ENCODE data around the gene IMPA2.

- 0 out of 2 replicates have a peak, but pooled peaks have one; percentile 30 for TF ChIP-seq CTCF (tag by site-specific recombination; IDR thresholded peaks at IDR 0.05)
- no peak for TF ChIP-seq YY2 (tag by site-specific recombination; IDR thresholded peaks at IDR 0.05)
- no peak for TF ChIP-seq PBX3 (CRISPR knock-in tag; IDR thresholded peaks at IDR 0.05)
- no peak for TF ChIP-seq ATF2 (tag by site-specific recombination; IDR thresholded peaks at IDR 0.05; ENCODE audit: low read depth)
- no peak for TF ChIP-seq ZNF175 (tag by site-specific recombination; IDR thresholded peaks at IDR 0.05)
- peak; percentile 20; the same call in 1 of the 2 replicates for TF ChIP-seq ZNF341 (tag by site-specific recombination; IDR thresholded peaks at IDR 0.05; ENCODE audit: low read depth)
- TF ChIP-seq ZSCAN23 (tag by site-specific recombination; IDR thresholded peaks at IDR 0.05): no peak
Observed at GRCh38 chr18:11955239-11956029, 25.9 kb upstream of the IMPA2 start.

All from HEK293 (cell line).